BLaER1 (cell line): ENCODE measurements around the gene CEP72.
"Not testable (repeated sequence)": the region's sequence is repeated elsewhere in the genome, so short reads cannot be mapped to it uniquely, and the experiment has no call there.

ENCODE experiments used
- H3K27ac ChIP-seq: shearing (Covaris generic); formaldehyde crosslinking; 2 replicates; pipeline ENCODE4 v1.8.1; 2022
- H3K27me3 ChIP-seq: shearing (Covaris generic); formaldehyde crosslinking; 2 replicates; pipeline ENCODE4 v1.8.1; 2022
- H3K36me3 ChIP-seq: shearing (Covaris generic); formaldehyde crosslinking; 2 replicates; pipeline ENCODE4 v1.8.1; 2022
- H3K4me1 ChIP-seq: shearing (Covaris generic); formaldehyde crosslinking; 2 replicates; pipeline ENCODE4 v1.8.1; 2022
- H3K4me2 ChIP-seq: shearing (Covaris generic); formaldehyde crosslinking; 2 replicates; pipeline ENCODE4 v1.8.1; 2022
- H3K4me3 ChIP-seq: shearing (Covaris generic); formaldehyde crosslinking; 2 replicates; pipeline ENCODE4 v1.8.1; 2022
- H3K9ac ChIP-seq: shearing (Covaris generic); formaldehyde crosslinking; 2 replicates; pipeline ENCODE4 v1.8.1; 2022
- H3K9me3 ChIP-seq: shearing (Covaris generic); formaldehyde crosslinking; 2 replicates; pipeline ENCODE4 v1.8.1; 2022
- H4K20me1 ChIP-seq: shearing (Covaris generic); formaldehyde crosslinking; 2 replicates; pipeline ENCODE4 v1.8.1; 2022
- Cebpa-rat ChIP-seq: shearing (Covaris generic); IDR thresholded peaks from 2 replicates; pipeline ENCODE4 v1.8.1; 2022

The CEP72 gene

DNA sequence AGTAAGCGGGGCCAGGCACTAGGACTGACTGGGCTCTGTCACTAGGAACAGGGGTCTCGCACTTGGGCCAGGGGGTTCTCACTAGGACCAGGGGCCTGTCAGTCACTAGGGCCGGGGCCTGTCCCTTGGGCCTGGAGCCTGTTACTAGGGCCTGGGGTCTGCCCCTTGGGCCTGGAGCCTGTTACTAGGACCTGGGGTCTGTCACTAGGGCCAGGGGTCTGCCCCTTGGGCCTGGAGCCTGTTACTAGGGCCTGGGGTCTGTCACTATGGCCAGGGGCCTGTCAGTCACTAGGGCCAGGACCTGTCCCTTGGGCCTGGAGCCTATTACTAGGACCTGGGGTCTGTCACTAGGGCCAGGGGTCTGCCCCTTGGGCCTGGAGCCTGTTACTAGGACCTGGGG, 70.1 kb downstream of the CEP72 start:
- H3K36me3 ChIP-seq, H3K27ac ChIP-seq, H3K4me2 ChIP-seq, H3K9ac ChIP-seq, H3K4me3 ChIP-seq, H3K9me3 ChIP-seq, H3K27me3 ChIP-seq: not testable (repeated sequence)
- peaks cover 31% of the 10 kb centered on the region for H4K20me1 ChIP-seq
- peaks cover 11% of the 10 kb centered on the region for H3K4me1 ChIP-seq

DNA sequence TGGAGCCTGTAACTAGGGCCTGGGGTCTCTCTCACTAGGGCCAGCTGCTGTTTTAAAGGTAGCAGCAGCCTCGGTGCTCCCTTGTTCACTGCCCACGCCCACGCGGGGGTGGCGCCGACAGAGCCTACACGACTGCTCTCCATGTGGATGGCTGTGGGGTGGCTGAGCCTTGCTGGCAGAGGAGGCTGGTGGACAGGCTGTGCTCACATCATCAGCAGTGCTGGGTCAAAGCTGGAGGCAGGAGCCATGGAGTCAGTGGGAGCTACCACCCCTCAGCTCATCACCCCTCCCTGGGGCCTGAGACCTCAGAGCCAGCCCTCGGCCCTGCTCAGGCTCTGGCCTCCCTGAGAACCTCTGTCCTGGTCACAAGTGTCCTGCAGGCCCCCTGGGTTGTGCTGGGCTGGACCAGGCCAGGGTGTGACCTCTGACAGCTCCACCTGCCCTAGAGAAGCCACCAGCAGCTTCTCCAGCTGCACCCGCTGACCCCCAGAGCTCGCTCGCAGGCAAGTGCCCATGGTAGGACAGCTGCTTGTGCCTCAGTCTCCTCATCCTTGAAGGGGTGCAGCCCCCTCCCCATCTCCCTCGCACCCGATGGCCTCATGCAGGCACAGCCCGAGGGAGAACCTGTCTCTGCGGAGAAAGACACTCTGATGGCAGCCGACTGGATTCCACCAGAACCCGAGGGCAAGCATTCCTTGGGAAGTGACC, 70.7 kb downstream of the CEP72 start:
- H3K4me2 ChIP-seq, H3K9me3 ChIP-seq, H3K27me3 ChIP-seq, H3K27ac ChIP-seq, H3K9ac ChIP-seq, H3K36me3 ChIP-seq, H3K4me3 ChIP-seq: not testable (repeated sequence)
- H3K4me1 ChIP-seq = peaks cover 11% of the 10 kb centered on the region
- peaks cover 28% of the 10 kb centered on the region for H4K20me1 ChIP-seq

- no peak for TF ChIP-seq Cebpa-rat
- Histone ChIP-seq H3K4me2 (peak overlapping the region; percentile 52), H4K20me1 (peaks cover 28% of the 10 kb centered on the region)
These were observed 71.7 kb downstream of the CEP72 start for GRCh38 chr5:683551-684481.

GRCh38 chr5:684751-685216, 72.6 kb downstream of the CEP72 start:
- H3K4me1 ChIP-seq = peaks cover 11% of the 10 kb centered on the region
- no peaks in the 10 kb centered on the region for H3K36me3 ChIP-seq
- no peak overlapping the region for H3K4me2 ChIP-seq
- H3K4me3 ChIP-seq = no peak overlapping the region
- no peak overlapping the region for H3K27ac ChIP-seq
- no peaks in the 10 kb centered on the region for H3K9me3 ChIP-seq
- no peaks in the 10 kb centered on the region for H3K27me3 ChIP-seq
- peaks cover 28% of the 10 kb centered on the region for H4K20me1 ChIP-seq
- no peak overlapping the region for H3K9ac ChIP-seq
- no peak for TF ChIP-seq Cebpa-rat

More at GRCh38 chr5:683551-684481, 71.7 kb downstream of the CEP72 start:
- H3K4me3 ChIP-seq = no peak overlapping the region
- H3K27me3 ChIP-seq = no peaks in the 10 kb centered on the region
- H3K4me1 ChIP-seq = peaks cover 11% of the 10 kb centered on the region
- H3K9me3 ChIP-seq = no peaks in the 10 kb centered on the region
- H3K36me3 ChIP-seq = no peaks in the 10 kb centered on the region
- no peak overlapping the region for H3K27ac ChIP-seq
- H3K9ac ChIP-seq = no peak overlapping the region

- H3K9me3 ChIP-seq = no peaks in the 10 kb centered on the region
- no peak overlapping the region for H3K4me2 ChIP-seq
- peaks cover 11% of the 10 kb centered on the region for H3K4me1 ChIP-seq
- no peak overlapping the region for H3K4me3 ChIP-seq
- no peak for TF ChIP-seq Cebpa-rat
- H3K36me3 ChIP-seq = no peaks in the 10 kb centered on the region
- no peak overlapping the region for H3K27ac ChIP-seq
- no peaks in the 10 kb centered on the region for H3K27me3 ChIP-seq
- no peak overlapping the region for H3K9ac ChIP-seq
- peaks cover 28% of the 10 kb centered on the region for H4K20me1 ChIP-seq
These were observed 73.4 kb downstream of the CEP72 start for GRCh38 chr5:685262-686171.

DNA sequence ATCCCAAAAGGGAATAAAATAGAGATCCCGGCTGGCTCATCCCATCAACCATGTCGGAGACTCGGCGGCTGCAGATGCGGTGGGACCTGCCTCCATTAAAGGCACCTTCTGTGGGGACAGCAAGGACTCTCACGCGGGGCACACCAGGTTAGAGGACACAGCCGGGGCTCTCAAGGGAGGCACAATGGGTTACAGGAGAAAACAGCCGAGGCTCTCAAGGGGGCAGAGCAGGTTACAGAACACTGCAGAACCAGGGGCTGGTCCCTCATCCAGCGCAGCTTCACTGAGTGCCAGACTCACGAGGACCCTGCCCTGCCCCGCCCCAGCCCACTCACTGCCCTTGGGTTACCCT, 74.0 kb downstream of the CEP72 start:
- not testable (repeated sequence) for H3K9ac ChIP-seq, H3K36me3 ChIP-seq, H3K9me3 ChIP-seq, H3K4me2 ChIP-seq, H3K27me3 ChIP-seq, H3K4me3 ChIP-seq, H3K27ac ChIP-seq
- H3K4me1 ChIP-seq = peaks cover 11% of the 10 kb centered on the region
- H4K20me1 ChIP-seq = peaks cover 28% of the 10 kb centered on the region

GRCh38 chr5:686936-687335, 74.8 kb downstream of the CEP72 start:
- Histone ChIP-seq H4K20me1 (peaks cover 28% of the 10 kb centered on the region), H3K4me1 (peaks cover 11% of the 10 kb centered on the region)
- not testable (repeated sequence) for H3K4me2 ChIP-seq, H3K9ac ChIP-seq, H3K4me3 ChIP-seq, H3K9me3 ChIP-seq, H3K36me3 ChIP-seq, H3K27ac ChIP-seq, H3K27me3 ChIP-seq

GRCh38 chr5:688348-689010, 76.3 kb downstream of the CEP72 start:
- not testable (repeated sequence) for H3K36me3 ChIP-seq, H3K4me3 ChIP-seq, H3K4me2 ChIP-seq, H3K27ac ChIP-seq, H3K9ac ChIP-seq, H3K9me3 ChIP-seq
- peaks cover 16% of the 10 kb centered on the region for H3K27me3 ChIP-seq
- H4K20me1 ChIP-seq = peaks cover 18% of the 10 kb centered on the region
- peaks cover 14% of the 10 kb centered on the region for H3K4me1 ChIP-seq

- not testable (repeated sequence) for H3K27ac ChIP-seq, H3K36me3 ChIP-seq, H4K20me1 ChIP-seq, H3K9me3 ChIP-seq, H3K9ac ChIP-seq, H3K4me2 ChIP-seq, H3K4me3 ChIP-seq, H3K4me1 ChIP-seq
- H3K27me3 ChIP-seq = peaks cover 20% of the 10 kb centered on the region
These were observed 78.2 kb downstream of the CEP72 start for GRCh38 chr5:690293-690692.

DNA sequence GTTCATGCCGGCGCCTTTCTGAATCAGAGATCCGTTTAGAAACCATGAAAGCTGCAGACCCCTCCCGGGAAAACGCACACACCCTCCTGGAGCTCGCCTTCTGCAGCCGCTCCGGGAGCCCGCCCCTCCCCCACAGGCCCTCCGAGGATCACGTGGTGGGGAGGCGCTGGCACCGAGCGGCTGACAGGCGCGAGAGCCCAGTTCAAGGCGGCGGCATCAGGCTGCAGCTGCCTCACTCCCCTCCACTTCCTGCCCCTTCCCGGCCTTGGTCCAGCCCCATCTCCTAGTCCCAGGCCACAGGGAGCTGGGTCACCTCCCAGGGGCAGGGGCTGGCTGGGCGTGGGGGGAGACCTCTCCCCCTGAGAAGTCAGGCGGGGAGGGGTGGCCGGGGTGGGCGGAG, 78.9 kb downstream of the CEP72 start:
- not testable (repeated sequence) for H3K9me3 ChIP-seq, H3K36me3 ChIP-seq, H3K4me3 ChIP-seq, H3K9ac ChIP-seq, H4K20me1 ChIP-seq, H3K4me2 ChIP-seq, H3K4me1 ChIP-seq, H3K27ac ChIP-seq
- peaks cover 20% of the 10 kb centered on the region for H3K27me3 ChIP-seq
